NCI-H187 treated with DMSO at 0.1 percent for 48 hours (cell line): Measurements from ENCODE around the gene KRT5.
"Not testable (repeated sequence)": the region's sequence is repeated elsewhere in the genome, so short reads cannot be mapped to it uniquely, and the experiment has no call there.

Source experiments
- DNase-seq: peaks from one replicate; lab custom pipeline; 2025; lab: John Stamatoyannopoulos, UW

Gene KRT5

DNA sequence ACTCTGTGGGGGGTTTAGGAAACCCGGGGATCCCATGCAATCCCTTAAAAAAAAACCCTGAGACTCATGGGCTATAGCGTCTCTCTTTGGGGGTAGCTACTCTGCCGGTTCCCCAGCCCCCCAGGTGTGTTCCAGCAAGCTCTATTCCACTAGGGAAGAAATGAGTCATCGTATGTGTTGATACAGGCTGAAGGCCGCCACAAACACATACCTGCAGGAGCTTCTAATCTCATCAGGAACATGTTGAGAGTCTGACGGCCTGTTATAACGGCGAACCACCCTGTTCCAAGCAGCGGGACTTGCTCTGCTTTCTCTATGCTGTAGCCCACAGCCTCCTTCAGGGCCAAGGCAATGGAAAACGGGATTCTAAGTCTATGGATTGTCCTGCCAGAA, 977 bp upstream of the KRT5 start:
- no peak for DNase-seq

DNA sequence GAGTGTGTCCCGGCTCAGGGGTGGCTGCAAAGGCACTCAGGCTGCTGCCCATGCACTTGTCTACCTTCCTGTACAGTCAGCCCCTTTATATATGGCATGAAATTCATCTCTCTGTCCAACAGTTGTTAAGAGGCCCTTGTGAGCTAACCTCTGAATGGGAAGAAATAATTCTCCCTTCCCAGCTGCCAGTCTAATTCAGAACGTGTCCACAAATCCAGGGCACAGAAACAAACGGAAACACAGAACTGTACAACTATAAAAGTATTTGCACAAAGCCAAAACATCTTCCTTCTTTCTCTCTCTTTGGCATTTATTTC, 849 bp downstream of the KRT5 start:
- DNase-seq: no peak

DNA sequence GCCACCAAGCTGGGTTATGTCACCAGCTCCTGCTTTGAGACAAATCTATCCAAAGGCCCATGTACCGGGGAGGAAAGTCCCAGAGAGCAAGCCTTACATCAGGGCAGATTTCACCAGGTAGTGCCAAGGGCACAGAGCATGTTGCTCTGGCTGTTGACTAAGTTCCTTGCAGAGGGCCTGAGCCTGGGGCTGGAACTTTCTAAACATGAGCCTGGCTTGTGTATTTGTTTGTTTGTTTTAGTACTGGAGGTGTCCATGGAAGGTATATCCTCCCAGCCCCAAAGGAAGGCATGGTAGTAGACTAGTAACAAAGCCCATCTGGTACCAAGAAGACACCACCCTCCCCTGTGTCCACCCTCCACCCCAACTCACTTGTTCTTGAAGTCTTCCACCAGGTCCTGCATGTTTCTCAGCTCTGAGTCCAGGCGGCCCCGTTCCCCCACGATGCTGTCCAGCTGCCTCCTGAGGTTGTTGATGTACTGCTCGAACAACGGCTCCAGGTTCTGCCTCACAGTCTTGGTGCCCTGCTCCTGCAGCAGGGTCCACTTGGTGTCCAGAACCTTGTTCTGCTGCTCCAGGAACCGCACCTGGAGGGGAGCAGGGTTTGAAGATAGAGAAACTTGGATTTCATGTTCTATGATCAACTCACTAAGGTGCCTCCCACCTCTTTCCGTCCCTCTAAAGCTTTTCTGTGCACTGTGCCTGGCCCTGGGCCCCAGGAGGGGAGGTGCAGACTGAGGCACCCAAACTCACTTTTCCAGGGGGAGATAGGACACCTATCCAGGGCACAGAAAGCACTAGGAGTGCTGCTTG, 1.4 kb downstream of the KRT5 start:
- no peak for DNase-seq

DNA sequence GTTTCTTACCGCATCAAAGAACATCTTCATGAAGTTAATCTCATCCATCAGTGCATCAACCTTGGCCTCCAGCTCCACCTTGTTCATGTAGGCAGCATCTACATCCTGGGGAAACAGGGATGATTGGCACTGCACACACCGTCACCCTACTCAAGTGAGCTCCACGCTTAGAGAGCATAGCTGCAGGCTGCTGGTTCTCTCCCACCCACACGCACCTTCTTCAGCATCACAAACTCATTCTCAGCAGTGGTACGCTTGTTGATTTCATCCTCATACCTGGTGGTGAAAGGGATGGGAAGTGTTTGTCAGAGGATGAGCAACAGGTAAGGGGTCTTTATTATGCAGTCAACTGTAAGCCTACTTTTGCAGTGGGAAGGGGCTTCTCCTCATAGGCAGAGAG, 2.3 kb downstream of the KRT5 start:
- DNase-seq: no peak

DNA sequence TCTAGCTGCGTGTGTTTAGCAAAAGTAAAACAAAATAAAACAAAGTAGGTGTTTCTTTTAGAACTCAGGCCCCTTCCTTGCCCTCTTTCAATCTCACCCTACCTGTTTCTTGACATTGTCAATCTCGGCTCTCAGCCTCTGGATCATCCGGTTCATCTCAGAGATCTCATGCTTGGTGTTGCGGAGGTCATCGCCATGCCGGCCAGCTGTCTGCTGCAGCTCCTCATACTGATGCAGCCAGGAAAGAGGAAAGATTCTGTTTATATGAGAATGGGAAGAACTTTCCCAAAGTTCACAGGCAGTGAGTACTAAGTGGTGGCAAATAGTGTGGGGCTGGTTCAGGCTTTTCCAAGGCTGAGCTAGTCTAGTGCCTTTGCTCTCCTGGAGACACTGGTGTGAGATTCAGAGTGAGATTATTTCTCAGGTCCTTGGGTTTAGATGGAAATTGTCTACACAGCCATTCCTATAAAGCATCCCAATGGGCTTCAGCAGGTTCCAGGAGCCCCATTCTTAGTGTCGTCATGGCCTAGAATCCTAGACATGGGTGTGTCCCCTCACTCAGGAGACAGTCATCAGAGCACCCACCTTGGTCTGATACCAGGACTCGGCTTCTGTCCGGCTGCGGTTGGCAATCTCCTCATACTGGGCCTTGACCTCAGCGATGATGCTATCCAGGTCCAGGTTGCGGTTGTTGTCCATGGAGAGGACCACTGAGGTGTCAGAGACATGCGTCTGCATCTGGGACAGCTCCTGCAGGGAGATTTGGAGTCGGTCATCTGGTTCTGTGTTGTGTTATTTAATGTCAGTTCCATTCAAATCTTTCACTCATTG, 3.0 kb downstream of the KRT5 start:
- DNase-seq: no peak

DNA sequence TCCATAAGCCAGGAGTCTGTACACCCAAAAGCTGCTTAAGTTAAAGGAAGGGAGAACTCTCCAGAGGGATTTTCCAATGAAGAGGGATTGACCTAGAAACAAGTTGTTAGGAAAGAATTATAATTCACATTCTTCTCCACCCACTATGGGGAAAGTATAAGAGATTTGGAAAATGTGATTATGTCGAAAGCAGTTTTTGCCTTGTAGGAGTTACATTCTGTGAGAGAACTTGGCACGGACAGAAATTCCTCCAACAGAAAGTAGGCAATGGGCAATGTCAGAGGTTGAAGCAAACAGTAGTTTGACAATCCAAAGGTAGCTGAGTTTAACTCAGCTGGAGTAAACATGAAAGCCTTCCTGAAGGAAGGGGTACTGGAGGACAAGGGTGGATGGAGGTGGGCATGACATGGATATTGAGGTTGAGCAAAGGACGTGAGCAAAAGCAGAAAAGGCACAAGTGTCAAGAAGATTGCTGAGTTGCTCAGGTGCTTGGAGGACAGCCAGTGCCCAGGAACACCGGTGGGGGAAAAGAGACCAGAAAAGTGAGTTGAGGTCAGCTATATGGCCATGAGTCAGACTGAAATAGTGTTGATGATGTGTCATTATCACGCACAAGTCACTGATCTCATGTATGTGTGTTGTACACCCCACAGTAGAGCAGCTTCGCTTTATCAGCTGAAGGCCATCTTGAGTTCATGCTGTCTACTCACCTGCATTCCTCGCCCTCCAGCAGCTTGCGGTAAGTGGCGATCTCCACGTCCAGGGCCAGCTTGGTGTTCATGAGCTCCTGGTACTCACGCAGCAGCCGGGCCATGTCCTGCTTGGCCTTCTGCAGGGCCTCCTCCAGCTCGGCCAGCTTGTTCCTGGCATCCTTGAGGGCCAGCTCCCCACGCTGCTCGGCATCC, 4.0 kb downstream of the KRT5 start:
- DNase-seq: no peak

DNA sequence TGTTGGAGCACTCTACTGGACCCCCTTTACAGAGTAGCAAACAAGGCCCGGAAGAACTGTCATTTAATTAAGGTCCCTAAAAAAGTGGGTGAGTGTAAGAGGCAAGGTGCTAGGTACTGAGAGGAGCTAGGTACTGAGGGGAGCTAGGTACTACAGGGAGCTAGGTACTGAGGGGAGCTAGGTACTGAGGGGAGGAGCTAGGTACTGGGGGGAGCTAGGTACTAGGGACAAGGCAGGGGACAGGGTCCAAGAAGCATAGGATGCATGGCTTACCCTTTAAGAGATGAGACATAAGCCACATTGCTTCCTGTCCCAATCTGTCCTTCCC, 4.9 kb downstream of the KRT5 start:
- DNase-seq: no peak

DNA sequence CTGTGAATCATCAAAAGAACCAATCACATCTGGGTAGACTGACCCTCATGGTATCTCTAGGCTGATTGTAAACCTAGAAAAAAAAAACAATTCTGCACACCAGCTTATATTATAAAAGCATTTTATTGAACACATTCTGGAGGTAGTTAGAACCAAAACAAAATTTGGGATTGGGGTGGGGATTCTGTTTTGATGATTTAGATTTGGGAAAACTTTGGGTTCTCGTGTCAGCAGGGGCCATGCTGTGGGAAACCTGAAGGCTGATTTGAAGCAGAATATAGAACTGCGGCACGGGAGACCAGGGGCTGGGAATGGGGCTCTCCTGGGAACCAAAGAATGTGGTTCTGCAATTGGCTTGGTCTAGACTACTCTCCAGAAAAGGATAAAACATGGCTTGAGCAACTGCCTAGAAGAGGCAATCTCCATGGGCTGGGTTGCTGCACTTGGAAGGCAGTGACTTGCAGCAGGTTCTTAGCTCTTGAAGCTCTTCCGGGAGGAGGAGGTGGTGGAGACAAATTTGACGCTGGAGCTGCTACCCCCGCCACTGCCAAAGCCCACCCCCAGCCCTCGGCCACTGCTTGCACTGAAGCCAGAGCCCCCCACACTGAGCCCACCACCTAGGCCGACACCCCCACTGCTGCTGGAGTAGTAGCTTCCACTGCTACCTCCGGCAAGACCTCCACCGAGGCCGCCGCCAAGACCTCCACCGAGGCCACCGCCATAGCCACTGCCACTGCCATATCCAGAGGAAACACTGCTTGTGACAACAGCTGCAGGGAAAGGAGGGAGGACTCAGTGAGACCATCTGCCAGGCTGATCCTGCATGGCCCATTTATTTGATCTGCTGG, 5.5 kb downstream of the KRT5 start:
- DNase-seq: no peak

DNA sequence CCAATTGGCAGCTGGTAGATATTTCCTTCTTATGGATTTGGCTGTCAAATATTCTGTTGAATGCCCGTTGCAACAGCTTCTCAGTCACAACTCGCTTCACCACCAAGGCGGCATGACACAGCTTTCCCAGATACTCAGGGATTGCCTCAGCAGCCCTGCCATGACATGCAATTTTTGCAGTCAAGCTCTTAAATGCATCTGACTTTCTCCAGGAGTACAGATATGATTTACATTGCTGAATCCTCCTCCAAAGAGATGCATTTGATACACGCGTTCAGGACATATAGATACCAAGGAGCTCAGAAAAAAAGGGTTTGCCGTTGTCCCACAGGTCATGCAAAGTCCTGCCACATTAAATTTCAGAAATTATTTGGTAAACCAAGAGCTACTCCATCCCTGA, 6.5 kb downstream of the KRT5 start:
- no peak for DNase-seq

DNA sequence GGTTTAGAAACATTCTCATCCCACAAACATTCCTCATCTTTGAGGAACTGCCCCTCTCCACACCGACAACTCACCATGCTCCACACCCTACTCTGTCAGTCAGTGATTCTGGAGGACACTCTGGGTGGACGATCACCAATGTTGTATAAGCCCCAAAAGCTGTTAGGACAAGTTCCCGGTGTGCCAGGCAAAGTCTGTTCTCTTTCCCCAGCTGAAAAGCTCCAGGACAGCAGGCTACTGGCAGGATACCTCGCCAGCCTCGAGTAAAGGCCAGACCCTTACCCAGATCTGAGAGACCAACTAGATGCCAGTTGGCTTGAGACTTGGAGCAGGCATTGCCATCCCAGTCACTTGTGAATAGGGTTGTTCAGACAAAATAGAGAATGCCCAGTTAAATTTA, 12.0 kb downstream of the KRT5 start:
- DNase-seq: no peak

DNA sequence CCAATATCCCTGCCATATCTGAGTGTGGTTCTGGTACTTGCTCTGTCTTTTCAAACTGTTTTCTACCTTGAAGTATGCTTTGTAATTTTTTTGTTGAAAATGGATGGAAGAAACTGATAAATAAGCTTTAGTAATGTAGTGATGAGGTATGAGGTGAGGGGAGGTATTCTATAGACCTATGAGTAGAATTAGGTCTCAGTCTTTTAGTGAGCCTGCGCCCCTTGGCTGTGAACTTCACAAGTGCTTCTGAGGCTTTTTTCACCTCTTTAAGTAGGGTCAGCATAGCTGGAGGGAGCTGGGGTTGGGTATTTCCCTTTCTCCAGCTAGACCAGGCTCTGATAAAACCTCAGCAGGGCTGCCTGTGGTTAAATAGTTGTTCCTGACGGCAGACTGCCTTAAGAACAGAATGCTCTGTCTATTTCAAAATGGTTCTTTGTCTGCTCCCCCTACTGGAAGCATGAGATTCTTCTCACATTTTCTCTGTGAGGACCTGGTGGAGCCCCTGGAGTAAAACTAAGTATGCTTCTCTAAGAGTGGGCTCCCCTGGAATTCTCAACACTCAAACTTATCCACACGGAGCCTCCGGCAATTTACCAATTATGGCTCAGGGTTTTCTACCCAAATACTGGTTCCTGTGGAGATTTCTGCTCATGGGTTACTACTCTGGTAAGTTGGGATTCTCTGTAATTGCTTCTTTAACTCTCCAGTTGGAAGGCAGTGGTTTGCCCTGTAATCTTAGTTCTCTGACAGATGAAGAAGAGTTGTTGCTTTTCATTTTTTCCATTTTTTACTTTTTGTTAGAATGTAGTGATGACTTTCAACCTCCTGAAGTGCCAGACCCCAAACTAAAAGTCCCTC, 13.1 kb downstream of the KRT5 start:
- no peak for DNase-seq

DNA sequence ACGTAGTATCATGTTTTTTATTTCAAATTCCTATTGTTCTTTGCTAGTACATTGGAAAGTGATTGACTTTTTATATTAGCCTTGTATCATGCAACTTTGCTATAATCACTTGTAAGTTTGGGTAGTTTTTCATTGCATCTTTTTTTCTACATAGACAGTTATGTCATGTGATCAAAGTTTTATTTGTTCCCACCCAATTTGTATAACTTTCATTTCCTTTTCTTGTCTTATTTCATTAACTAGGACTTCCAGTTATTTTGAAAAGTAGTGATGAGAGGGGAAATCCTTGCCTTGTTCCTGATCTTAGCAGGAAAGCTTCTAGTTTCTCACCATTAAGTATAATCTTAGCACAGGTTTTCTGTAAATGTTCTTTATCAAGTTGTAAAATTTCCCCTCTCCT, 17.3 kb downstream of the KRT5 start:
- DNase-seq: no peak

DNA sequence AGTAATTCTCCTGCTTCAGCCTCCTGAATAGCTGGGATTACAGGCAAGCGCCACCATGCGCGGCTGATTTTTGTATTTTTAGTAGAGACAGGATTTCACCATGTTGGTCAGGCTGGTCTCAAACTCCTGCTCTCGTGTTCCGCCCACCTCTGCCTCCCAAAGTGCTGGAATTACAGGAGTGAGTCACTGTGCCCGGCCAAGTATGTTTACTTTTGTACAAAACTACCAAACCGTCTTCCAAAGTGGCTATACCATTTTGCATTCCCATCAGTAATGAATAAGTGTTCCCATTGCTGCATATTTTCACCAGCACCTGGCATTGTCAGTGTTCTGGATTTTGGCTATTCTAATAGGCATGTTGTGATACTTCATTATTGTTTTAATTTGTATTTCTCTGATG, 18.7 kb downstream of the KRT5 start:
- no peak for DNase-seq

DNA sequence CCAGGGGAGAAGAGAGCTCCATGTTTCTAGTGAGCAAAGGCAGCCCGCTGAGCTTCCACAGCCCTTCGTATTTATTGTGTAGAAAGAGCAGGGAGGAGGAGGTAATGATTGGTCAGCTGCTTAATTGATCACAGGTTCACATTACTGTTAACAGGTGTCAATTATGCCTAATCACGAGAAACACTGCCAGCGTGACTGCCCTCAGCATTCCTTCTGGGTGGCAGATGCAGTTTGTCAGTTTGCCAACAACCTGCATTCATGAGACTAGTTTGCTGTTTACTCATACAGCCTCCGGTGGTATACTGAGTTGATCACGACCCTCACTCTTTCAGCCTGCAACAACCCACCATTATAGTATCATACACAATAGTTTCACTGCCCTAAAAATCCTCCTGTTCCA, 19.6 kb downstream of the KRT5 start:
- not testable (repeated sequence) for DNase-seq

DNA sequence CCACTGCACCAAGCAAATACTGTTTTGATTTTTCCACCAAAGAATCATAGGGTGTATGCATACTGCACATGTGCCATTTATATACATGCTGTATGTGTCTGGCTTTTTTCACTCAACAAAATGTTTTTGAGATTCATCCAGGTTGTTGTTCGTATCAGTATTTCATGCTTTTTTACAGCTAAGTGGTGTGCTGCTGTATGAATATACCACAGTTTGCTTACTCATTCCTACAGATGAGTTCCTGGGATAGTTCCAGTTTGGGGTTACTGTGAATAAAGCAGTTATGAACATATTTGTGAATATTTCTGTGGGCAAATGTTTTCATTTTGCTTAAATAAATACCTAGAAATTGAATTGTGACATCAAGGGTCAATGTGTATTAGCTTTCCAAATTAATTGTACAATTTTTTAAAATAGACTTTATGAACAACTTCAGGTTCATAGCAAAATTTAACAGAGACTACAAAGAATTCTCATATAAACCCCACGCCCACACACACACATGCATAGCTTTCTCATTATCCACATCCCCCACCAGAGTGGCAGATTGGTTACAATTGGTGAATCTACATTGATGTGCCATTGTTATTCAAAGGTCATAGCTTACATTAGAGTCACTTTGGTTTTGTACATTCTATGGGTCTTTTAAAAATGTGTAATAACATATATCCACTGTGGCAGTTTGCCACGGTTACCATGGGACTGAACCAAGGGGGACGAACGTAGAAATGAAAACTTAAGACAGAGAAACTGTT, 20.2 kb downstream of the KRT5 start:
- no peak for DNase-seq

DNA sequence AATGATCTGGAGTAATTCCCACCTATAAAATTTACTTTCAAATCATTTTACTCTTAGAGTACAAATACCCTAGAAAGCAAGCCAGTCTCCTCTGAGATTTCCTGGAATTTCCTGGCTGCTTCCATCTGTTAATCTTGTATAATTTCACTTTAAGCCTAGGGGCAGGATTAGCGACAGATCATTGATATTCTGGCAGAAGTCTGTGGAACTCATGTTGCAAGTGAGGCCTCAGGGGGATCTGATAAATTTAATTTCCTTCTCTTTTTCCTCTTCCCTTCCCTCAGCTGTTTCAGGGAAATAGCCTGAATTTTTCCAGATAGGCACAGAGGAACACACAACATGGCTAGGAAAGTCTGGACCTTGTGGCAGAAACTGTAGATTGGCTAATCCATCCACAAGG, 21.2 kb downstream of the KRT5 start:
- DNase-seq: no peak

DNA sequence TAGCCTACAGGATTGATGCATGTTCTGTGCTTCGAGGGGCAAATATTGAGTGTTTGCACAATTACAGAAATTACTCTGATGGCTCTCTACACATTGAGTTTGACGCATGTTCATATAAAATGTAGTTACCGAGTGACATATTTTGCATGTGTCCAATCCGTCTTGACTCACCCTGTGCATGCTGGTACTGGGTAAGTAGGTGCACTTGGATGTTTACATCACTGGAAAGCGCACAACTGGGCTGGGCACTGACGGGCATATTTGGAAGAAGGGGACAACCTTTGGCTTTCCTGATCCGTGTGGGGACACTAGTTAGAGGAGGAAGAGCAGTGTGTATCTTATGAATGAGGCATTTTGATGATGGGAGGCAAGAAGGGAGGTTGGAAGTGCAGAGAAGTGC, 22.2 kb downstream of the KRT5 start:
- no peak for DNase-seq

DNA sequence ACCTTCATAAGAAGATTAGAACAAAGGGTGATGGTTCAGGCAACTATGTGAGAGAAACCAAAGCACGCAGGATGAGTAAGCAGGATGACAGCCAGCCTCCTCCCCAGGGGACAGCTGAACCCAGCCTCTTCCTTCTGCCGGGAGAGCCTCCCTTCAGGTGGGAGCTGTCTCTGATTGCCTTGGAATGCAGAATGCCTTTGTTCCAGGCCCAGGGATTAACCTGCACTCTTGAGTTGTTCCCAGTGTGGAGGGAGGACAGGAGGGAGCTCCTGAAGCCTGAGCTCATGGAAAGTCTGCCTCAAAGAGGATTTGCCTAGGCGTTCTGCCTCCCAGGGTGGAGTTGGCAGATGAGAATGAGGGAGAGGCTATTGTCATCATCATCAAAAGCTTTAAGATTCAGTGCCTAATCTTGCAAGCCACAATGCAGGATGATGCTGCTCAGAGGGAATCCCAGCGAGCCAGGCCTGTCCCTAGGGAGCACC, 23.6 kb downstream of the KRT5 start:
- DNase-seq: no peak

DNA sequence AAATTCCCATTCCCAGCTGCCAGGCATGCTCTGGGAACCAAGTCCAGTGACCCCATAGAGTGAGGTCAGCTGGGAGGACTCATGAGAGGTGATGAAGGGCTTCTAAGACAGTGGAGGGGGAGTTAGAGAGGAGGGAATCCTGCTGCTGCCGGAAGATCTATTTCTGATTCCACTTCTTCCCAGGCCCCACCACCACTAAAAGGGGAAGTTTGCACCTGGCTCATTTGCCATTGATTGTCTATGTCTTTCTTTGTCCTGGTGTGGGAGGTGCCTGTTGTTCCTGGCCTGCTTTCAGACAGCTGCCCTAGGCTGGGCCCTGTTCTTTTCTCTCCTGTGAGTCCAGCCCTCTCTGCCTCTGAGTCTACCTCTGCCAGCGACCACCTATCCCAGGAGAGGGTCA, 24.1 kb downstream of the KRT5 start:
- peak; percentile 33 for DNase-seq

DNA sequence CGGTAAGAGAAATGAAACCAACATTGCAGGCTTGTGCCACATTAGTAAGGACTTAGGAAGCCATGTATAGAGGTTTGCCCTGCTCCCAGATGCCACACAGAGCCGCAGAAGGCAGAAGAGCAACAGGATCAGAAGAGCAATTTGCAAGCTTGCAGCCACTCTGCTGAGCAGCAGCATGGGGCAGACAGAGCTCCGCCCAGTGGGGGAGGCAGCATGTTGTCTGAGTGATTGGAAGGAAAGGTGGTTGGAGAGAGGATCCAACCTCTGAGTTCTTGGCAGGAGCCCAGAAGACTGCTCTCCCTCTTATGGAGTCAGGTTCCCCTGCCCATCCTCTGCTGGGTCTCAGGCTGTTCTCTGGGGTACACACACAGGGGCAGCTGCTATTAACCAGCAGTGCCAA, 24.8 kb downstream of the KRT5 start:
- DNase-seq: peak; percentile 91
